Forelimb muscle (tissue), 1 donor: ENCODE data around the gene IGF1R. TPM values are rescaled to one million over a fixed set of nuclear protein-coding genes. Genes with fewer than 3 reads are reported as not detected.

Experiments used
- DNase-seq: peaks from one replicate; pipeline ENCODE4 v3.0.0-alpha.2; 2013; ENCODE audit warnings: low read depth
- polyA plus RNA-seq: library from polyadenylated mRNA; unstranded; fragments of 120-200 nt; gene quantifications from one replicate; pipeline ENCODE4 v1.2.1, GENCODE V29; 2013; ENCODE audit not compliant: insufficient read length

IGF1R gene
- polyA plus RNA-seq, 1 donor, result 14.9 TPM

DNA sequence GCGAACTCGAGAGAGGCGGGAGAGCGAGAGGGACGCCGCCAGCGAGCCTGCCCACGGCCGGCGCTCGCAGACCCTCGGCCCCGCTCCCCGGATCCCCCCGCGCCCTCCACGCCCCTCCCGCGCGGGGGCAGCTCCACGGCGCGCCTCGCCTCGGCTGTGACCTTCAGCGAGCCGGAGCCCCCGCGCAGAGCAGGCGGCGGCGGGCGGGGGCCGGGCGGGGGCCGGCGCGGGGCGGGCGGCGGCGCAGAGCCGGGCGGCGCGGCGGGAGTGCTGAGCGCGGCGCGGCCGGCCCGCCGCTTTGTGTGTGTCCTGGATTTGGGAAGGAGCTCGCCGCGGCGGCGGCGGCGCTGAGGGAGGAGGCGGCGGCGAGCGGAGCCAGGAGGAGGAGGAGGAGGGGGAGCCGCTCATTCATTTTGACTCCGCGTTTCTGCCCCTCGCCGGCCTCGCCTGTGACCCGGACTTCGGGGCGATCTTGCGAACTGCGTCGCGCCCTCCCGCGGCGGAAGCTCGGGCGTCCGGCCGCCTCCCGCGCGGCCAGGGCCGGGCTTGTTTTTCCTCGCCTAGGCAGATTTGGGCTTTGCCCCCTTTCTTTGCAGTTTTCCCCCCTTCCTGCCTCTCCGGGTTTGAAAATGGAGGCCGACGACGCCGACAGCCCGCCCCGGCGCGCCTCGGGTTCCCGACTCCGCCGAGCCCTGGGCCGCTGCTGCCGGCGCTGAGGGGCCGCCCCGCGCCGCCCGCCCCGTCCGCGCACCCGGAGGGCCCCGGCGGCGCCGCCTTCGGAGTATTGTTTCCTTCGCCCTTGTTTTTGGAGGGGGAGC, 524 bp downstream of the IGF1R start:
- no peak for DNase-seq

DNA sequence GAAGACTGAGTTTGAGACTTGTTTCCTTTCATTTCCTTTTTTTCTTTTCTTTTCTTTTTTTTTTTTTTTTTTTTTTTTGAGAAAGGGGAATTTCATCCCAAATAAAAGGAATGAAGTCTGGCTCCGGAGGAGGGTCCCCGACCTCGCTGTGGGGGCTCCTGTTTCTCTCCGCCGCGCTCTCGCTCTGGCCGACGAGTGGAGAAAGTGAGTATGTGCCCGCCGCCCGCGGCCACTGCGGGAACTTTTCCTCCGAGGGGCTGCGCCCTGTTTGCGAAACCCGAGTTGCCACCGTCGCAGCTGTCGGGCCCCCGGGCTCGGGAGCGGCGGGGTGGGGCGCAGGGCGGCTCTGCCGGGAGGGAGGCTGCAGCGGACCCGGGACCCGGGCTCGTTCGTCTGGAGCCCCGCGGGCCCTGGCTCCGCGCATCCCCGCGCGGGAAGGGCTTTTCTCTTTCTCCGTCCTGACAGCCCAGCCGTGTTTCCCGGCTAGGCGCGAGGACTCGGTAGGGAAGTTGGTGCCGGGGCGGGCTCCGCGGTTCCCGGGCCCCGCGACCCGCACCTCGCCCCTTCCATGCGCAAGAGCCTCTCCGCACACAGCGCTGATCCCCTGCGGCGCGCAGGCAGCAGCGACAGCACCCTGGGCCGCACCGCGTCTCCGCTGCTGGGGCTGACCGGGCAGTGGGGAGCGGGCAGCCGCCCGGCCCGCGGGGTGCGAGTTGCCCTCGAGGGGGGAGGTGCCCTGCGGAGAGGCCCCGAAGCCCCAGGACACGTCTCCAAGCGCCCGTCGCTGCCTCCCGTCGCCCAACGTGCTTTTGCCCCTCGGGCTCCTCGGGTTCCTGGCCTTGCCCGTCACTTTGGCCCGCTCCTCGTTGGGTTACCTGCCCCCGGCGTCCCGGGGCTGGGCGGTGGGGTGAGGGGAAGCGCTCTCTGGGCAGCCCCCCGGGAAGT, 1.4 kb downstream of the IGF1R start:
- DNase-seq, result no peak

DNA sequence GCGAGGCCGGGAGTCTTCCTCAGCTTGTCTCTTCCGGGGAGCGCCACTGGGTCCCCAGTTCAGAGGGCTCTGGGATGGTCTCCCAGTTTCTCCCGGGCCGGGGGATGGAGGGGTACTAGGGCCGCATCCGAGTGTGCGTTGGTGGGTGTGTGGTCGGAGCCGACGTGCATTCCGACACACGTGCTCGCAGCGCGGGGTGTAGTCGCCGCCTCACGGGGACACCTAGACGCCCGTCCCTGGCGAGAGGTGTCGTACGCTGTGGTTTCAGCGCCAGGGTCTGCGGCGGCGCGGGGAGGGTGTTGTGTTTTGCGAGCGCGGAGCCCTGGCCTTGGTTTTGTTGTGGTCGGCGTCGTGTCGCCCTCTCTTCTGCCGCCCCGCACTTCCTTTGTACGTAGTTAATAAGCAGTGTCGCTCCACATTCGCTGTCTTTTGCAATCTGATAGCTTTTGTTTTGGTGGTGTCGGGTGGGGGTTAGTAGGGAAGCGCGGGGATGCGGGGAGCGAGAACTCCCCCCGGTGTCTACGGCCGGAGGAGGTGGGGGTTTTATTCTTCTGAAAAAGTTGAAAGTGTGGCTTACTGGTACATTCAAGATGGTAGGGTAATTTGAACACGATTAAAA, 2.2 kb downstream of the IGF1R start:
- DNase-seq, result no peak

DNA sequence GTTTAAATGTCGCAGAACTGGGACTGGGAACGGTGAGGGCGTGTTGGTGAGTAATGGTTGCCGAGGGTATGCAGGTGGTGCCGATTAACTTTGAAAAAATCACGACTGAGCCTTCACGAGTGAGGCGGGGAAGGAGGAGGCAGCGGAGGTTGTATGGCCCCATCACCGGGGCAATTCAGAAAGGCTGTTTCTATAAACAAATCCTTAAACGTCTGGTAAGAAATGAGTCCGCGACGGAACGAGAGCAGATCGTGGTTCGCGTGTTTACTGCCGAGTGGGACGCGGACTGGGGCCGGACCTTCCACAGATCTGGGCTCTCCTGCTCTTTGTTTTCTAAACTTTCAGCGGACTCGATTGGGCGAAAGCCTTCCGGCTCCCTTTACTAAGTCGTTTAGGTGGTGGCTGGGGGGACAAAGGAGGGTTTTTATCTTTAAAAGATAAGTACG, 2.7 kb downstream of the IGF1R start:
- DNase-seq, result no peak

DNA sequence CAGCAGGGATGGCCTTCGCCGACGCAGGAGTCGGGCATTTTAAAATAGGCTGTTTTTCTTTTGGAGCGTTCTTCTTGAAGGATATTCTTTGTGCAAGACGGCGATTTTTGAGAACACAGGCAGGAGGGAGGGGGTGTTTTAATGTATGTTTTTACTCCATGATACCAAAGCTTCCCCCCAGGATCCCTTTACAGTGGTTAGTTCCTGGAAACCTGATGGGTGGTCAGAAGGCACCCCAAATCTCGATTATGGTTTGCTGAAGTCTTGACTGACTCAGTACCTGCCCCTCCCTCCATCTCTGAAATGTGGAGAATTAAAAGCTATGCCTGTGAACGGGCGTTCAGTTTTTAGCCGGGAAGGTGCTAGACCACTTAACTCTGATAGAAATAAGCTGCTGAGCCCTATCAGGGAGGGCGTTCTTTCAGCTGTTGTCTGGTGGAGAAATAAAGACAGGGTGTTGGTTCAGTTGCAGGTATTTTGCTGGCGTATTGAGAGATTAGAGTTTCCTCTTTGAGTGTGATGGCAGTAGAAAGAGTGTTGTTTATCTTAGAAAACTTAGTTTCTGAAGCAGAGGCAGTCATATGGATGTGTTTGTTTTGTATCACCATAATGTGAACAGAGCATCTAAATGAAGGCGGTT, 3.4 kb downstream of the IGF1R start:
- no peak for DNase-seq

DNA sequence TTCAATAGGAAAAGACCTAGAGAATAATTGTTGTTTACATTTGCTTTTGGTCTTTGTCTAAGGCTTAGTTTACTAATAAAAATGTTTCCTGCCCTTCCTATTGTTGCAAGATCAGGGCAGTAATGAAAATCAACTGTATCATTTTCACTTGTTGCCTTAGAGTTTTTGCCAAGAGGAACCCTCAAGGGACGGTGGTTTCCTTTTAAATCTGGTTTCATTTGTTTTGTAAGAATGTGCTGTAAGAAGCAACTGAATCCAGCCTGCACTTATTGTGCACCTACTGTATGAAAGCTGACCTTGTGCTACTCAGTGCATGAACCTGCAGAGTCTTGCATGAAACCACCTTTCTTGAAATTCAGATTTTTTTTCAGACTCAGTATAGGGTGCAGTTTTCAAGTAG, 5.3 kb downstream of the IGF1R start:
- DNase-seq, result no peak

DNA sequence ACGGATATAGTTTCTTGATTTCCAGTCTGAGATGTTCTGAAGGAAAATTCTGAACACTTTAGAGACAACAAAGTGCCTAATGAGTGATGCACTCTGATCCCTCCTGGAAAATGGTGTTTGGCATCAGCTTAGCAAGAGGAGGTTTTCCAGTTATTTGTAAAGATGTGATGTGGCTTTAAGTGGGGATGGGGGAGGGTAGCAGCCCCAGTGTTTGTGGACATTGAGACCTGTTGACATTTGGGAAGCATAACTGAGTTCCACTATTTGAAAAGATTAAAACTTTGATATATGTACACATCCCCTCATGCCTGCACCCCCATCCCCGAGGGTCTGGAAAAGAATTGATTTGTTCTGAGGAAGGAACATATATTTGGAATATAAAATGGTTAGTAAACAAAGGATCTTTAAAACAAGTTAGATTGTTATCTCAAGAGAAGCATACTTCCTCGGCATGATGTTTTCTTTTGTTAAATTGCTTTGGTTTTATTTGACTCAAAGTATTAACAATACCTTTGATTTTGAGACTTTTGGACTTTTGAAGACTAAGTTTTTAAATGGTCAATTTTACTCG, 6.5 kb downstream of the IGF1R start:
- DNase-seq, result no peak

DNA sequence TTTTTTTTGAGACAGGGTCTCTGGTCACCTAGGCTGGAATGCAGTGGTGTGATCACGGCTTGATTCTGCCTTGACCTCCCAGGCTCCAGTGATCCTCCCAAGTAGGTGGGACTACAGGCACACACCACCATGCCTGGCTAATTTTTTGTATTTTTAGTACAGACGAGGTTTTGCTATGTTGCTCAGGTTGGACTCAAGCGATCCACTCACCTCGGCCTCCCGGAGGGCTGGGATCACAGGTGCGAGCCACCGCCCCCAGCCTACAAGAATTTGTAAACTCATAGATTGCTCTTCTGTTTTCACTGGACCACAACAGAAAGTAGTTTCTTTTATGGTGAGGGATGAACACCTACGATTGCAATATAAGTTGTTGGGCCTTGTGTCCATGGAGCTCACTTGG, 7.4 kb downstream of the IGF1R start:
- no peak for DNase-seq

DNA sequence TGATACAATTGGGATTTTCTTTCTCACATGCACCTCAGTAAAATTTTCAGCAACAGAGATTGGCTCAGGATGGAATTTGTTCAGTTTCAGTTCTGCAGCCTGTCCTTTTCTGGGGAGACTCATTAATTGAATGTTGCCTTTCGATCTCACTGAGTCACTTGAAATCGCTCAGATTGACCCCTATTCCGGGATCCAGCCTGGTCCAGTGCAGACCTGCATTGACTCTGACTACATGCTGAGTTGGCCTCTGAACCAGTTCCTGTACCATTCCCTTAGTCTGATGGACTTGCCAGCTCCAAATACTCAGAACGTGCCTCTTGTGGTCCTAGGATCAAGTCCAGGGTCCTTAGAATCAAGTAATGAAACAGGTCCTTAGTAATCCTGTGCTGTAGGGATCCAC, 9.4 kb downstream of the IGF1R start:
- DNase-seq, result no peak

DNA sequence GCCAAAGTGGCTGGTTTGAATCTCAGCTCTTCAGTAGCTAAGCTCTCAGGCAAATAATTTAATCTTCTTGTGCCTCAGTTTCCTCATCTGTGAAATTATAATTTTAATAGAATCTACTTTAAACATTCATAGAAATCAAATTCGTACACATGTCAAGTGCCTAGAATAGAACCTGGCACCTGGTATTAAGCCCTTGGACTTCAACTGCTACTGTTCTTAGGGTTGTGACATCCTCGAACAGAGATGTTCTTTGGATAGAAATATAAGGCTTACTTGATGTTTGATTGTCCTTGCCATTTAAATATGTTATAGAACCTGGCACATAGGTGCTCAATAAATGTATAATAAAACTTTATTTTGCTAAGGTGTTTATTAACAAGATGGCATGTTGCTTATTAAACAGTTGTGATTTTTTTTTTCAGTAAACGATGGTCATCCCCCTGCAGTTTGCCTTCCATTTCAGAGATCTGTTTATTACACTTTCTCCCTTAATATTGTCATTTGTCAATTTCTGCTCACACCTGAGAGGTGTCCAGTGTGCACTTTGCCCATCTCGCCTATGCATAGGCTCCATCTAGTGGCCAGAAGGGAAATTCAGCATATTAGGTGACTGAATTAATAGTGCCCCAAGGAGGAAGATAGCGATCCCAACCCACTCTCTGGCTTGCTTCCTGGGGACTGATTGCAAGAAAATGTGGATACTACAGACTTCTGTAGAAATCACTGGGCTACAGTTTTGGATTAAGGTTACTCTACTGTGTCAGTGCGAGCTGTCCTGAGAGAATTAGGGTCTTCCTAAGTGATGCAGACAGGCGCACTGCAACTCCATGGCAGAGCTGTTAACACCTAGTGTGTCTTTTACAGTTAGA, 10.7 kb downstream of the IGF1R start:
- DNase-seq, result no peak

DNA sequence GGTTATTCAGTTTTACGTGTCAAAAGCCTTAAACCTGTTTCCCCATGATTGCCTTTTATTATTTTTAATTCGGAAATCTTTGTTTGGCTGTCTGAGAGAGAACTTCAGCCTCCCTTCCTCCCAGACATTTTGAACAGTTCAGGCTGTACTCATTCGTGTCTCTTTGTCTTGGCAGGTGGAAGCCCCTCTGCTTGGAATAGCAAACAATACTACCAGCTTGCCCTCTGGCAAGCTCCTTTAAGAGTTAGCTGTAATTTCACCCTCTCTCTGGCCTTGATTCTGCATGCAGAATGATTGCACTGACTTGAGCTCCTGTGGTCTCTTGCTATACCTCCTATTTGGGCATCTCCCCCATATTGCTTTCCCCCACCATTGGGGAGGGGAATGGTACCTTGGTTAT, 11.7 kb downstream of the IGF1R start:
- no peak for DNase-seq

DNA sequence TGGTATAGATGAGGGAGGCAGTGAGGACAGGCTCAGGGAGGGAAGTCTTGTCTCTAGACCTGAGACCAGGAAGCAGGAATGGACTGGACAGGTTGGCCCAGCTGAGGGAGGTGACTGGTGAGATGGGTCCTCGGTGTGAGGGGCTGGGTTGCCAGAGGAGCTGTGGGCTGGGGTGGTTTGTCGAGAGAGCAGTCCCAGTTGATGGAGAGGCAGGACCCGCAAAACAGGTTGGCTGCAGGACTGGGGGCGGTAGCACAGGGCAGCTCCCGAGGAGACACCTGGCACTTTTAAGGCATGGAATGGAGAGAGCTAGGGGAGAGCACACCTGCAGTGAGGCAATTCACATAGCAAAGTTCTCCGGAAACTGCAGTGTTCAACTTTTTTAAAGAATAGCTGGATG, 14.7 kb downstream of the IGF1R start:
- no peak for DNase-seq

DNA sequence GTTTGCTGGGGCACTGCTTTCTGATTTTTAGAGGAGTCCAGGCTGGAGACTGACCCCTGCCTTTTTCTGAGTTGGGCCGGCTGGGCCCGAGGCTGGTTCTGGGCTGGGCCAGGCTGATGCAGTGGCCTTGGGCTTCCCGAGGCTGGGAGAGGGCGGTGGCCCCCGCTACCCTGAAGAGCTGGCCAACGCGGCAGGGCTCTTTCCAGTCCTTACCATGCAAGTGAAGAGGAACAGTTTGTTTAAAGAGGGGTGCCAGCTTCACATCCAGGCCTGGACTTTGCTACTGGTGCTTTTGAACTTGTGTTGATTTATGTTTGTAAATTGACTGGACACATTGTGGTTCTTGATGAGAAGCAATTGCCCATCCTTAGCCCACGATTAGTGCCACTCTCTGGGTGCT, 15.3 kb downstream of the IGF1R start:
- DNase-seq, result no peak

DNA sequence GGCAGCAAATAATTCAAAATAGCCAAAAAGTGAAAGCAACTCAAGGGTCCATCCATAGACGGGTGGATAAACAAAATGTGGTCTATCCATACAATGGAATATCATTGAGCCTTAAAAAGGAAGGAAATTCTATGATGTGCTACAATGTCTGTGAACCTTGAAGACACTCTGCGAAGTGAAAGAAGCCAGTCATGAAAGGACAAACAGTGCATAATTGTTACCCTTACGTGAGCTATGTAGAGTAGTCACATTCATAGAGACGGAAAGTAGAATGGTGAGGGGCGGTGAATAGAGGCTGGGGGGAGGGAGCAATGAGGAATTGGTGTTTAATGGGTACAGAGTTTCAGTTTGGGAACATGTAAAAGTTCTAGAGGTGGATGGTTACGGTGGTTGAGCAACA, 18.1 kb downstream of the IGF1R start:
- no peak for DNase-seq

DNA sequence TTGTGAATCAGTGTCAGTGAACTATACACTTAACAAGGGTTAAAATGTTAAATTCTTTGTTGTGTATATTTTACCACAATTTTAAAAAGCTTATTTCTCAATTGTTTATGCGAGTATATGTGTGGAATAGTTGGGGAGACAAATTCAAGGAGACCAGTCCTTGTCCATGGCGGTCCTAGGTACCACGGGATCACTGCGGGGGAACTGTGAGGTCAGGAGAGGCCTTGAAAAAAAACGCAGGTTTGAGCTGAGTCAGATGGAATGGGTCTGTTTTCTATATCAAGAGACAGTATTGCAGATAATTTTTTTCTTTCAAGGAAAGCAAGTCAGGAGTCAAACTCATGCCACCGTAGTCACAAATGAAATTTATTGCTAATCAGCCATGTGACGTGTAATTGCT, 18.5 kb downstream of the IGF1R start:
- no peak for DNase-seq

DNA sequence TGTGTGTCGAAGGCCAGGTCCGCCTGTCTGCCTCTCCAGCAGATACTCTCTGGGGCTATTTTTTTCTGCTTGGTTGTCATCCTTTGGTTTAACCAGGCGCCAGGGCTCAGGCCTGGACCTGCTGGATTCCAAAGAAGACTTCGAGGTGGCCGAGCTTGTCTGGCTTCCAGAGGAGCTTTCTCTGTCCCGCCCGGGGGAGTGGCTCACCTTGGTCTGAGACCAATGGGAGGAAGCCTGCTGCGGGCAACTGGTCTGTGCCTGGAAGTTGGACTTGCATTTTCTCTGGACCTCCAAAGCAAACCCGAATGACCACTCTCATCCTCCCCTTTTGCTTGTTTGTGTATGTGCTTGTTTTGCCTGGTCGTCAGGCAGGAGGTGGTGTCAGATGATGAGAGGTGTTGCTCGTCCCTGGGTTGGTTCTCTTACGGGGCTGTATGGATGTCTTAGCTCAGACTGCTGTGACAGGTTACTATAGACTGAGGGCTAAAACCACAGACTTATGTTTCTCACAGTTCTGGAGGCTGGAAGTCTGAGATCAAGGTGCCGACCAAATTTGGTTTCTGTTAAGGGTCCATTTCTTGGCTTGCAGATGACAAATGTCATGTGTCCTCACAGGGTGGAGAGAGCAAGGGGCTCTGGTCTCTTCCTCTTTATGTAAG, 19.3 kb downstream of the IGF1R start:
- no peak for DNase-seq

DNA sequence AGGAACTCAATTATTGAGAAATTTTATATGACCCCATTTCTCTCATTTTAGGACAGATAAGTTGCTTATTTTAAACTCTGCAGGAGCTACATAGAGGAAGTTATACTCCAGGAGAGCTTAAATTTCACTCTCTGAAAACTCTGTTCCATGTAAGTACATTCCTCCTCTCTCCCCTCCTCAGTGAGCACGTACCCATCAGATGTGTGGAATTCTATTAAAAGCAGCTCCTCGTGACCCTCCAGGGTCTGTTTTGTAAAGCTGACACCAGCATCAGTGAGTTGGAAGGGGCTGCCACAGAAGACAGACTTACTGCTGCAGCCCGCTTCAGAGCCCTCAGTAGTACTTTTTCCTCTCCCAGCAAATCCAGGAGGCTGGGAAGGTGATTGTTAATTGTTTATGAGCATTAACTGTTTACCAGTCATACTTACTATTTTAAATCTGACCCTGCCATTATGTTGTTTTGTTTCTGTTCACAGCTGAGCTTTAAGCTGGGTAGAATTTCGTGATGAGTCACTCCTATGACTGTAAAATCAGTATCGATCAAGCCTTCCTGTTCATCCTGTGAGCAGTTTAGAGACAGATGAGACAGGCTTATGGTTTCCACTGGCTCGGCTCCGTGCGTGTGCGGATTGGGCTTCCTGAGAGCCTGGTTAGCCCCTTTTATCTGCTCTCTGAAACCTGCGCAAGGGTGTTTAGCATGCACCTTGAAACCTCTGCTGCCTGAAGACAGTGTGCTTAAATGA, 20.4 kb downstream of the IGF1R start:
- DNase-seq, result no peak

DNA sequence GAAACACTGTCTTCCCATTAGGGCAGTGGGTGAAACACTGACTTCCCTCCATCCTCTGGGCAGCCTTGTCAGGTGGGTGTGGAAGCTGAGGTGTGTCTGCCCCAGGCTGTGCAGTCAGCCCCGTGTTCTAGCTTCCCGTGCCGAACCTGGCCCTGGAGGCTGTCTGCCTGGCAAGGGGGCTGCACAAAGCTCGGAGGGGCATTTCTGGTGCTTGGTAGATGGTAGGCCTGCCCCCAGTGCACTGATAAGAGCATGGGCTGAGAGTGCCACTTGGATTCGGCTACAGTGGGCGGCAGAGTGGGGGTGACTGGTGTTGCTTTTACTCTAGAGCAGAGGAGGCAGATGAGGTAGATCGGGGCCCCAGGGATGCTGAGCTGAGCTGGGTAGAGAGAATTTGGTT, 21.3 kb downstream of the IGF1R start:
- DNase-seq, result no peak
